Breast epithelium (tissue), 4 donors: Measurements from ENCODE around the gene FOXK1. TPM values are rescaled to one million over a fixed set of nuclear protein-coding genes. Genes with fewer than 3 reads are reported as not detected.
A peak's percentile ranks its signal among the peaks of the same experiment; 100 is the strongest.

ENCODE experiments used
- DNase-seq, 2 donors: peaks; one replicate each; pipeline ENCODE4 v3.0.0-alpha.2; 2019; ENCODE audit warnings: low spot score in 2 of 2
- H3K27ac ChIP-seq, 2 donors: fragments of 200-600 bp; sonication (generic) in 1 of 2; one replicate each; pipeline ENCODE4 v1.5.1; 2016 to 2019; ENCODE audit warnings: mild to moderate bottlenecking in 1 of 2
- H3K27me3 ChIP-seq, 2 donors: fragments of 200-600 bp; sonication (generic) in 1 of 2; one replicate each; pipeline versions ENCODE4 v1.5.1 to v1.6.0; 2017 to 2019; ENCODE audit warnings: control low read depth in 1 of 2, mild to moderate bottlenecking in 1 of 2
- H3K36me3 ChIP-seq: fragments of 200-600 bp; one replicate; pipeline ENCODE4 v1.5.1; 2019
- H3K4me1 ChIP-seq, 2 donors: fragments of 200-600 bp; sonication (generic); one replicate each; pipeline ENCODE4 v1.5.1; 2016 to 2019; ENCODE audit warnings: control low read depth in 1 of 2
- H3K4me3 ChIP-seq, 3 donors: fragments of 200-600 bp; sonication (generic); 1 replicate in 2 of 3; 2 replicates in 1 of 3; pipeline ENCODE4 v1.5.1; 2016 to 2019; ENCODE audit warnings: mild to moderate bottlenecking in 3 of 3, moderate library complexity in 2 of 3
- H3K9me3 ChIP-seq, 2 donors: fragments of 200-600 bp; sonication (generic) in 1 of 2; one replicate each; pipeline ENCODE4 v1.5.1; 2016 to 2019; ENCODE audit warnings: control low read depth in 1 of 2
- POLR2A ChIP-seq: fragments of 450-650 bp; IDR thresholded peaks from one replicate; pipeline ENCODE4 v1.6.1; 2016; ENCODE audit warnings: antibody characterized with exemption, mild to moderate bottlenecking, moderate library complexity
- POLR2AphosphoS5 ChIP-seq, 3 donors: sonication (generic); formaldehyde crosslinking; IDR thresholded peaks; one replicate each; pipeline ENCODE4 v1.6.1; 2017; ENCODE audit warnings: antibody characterized with exemption in 3 of 3
- intact Hi-C: fragments of 100-400 bp; cut with DNase I; formaldehyde crosslinking; loops from one replicate; pipeline ENCODE4 v1.15.1; 2023; ENCODE audit warnings: low total_unique reads
- total RNA-seq, 3 donors: library from RNA; depleted of rRNA; stranded (reverse); fragments of >200 nt; gene quantifications; one replicate each; pipeline ENCODE4 v1.1.0, GENCODE V29; 2016
- TF ChIP-seq, protein P1 (sequence below), 3 donors: fragments of 450-650 bp; IDR thresholded peaks; one replicate each; pipeline ENCODE4 v1.5.1; 2016 to 2017; ENCODE audit warnings: antibody characterized with exemption in 3 of 3, mild to moderate bottlenecking in 3 of 3, moderate library complexity in 3 of 3

FOXK1 gene
- total RNA-seq, 3 donors from 2014 or later = 11.7 to 16.5 (median 15.7) TPM

DNA sequence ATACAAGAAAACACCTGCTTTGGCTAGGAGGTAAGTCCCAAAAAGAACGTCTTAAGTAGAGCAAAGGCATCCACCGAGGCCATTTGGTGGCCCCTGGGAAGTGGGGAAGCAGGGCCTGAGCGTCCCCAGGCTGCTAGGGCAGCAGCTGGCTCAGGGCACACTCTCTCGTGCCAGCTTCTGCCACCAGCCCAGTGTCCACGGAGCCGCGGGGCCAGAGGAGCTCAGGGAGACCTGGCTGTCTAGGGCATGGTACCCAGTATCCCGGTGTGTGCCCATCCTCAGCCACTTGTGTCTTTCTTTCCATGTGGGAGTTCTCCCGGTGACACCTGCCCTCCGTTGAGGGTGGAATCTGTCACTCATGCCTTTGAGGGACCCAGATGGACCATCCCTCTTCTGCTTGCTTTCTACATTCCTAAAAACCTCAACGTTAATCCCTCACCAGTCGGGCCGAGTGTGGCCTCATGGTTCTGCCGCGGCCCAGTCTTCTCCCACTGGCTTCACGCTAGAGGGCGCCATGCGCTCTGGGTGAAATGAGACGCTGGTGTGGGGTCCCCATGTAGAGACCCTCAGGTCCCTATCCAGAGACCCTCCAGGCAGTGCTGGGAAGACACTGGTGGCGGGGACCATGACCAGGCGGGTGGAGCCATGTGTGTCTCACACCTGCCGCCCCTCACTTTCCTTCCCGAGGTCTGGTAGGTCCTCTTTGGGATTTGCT, 83.8 kb downstream of the FOXK1 start:
- H3K4me1 ChIP-seq = no peaks in the 10 kb centered on the region

DNA sequence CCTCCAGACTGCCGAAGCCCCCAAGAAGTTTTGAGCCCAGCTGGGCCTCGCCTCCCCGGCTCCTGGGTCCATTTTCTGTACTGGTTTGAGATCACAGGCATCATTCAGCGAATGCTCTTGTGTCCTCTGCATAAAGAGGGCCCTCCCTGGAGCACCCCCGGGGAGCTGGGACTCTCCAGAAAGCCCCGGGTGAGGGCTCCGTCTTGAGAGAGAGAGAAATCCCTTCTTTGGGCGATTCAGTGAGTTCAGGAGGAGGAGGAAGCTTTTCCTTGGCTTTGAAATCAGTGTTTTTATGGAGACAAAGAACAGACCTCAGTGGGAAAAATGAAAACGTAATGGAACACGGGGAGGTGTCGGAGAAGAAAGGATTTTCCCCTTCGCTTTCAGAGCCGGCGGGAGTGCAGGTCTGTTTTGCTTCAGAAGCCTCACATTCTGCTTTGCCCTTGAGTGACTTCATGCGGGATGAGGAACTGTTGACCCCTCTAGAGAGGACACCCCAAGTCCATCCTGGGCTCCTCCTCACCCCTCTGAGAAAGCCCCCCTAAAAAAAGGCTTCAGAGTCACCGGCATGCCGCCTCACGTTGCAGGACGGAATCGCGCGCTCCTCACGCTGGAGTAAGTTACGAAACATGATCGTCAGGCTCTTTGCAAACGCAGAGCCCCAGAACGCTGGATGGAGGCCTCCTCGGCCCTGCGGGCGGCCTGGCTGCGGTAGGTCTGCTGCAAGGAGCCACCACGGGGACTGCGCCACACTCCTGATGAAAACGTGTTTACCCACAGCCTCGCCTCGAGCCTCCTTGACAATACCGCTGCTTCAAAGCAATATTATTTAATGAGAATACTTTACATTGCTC, 84.8 kb downstream of the FOXK1 start:
- DNase-seq = no peak
- Histone ChIP-seq H3K4me1 (no peaks in the 10 kb centered on the region), H3K4me3 (no peak overlapping the region), H3K36me3 (no peaks in the 10 kb centered on the region), H3K27me3 (no peaks in the 10 kb centered on the region), H3K9me3 (no peaks in the 10 kb centered on the region), H3K27ac (peak overlapping the region in 1 of 2 donors; percentile 69)
- TF ChIP-seq POLR2A (no peak), POLR2AphosphoS5 (IDR thresholded peaks at IDR 0.05) (no peak)
- TF ChIP-seq, protein P1, sequence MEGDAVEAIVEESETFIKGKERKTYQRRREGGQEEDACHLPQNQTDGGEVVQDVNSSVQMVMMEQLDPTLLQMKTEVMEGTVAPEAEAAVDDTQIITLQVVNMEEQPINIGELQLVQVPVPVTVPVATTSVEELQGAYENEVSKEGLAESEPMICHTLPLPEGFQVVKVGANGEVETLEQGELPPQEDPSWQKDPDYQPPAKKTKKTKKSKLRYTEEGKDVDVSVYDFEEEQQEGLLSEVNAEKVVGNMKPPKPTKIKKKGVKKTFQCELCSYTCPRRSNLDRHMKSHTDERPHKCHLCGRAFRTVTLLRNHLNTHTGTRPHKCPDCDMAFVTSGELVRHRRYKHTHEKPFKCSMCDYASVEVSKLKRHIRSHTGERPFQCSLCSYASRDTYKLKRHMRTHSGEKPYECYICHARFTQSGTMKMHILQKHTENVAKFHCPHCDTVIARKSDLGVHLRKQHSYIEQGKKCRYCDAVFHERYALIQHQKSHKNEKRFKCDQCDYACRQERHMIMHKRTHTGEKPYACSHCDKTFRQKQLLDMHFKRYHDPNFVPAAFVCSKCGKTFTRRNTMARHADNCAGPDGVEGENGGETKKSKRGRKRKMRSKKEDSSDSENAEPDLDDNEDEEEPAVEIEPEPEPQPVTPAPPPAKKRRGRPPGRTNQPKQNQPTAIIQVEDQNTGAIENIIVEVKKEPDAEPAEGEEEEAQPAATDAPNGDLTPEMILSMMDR (IDR thresholded peaks at IDR 0.05) = no peak
- intact Hi-C loops = no loop called here

More for the DNA sequence above, 83.8 kb downstream of the FOXK1 start:
- H3K27me3 ChIP-seq = no peaks in the 10 kb centered on the region
- peak overlapping the region; percentile 48 to 69 for H3K27ac ChIP-seq
- H3K9me3 ChIP-seq = no peaks in the 10 kb centered on the region
- H3K36me3 ChIP-seq = no peaks in the 10 kb centered on the region
- TF ChIP-seq POLR2A (no peak), POLR2AphosphoS5 (IDR thresholded peaks at IDR 0.05) (no peak)
- TF ChIP-seq, protein P1 (IDR thresholded peaks at IDR 0.05) = no peak
- no peak overlapping the region for H3K4me3 ChIP-seq
- no peak for DNase-seq
- intact Hi-C loops = no loop called here

DNA sequence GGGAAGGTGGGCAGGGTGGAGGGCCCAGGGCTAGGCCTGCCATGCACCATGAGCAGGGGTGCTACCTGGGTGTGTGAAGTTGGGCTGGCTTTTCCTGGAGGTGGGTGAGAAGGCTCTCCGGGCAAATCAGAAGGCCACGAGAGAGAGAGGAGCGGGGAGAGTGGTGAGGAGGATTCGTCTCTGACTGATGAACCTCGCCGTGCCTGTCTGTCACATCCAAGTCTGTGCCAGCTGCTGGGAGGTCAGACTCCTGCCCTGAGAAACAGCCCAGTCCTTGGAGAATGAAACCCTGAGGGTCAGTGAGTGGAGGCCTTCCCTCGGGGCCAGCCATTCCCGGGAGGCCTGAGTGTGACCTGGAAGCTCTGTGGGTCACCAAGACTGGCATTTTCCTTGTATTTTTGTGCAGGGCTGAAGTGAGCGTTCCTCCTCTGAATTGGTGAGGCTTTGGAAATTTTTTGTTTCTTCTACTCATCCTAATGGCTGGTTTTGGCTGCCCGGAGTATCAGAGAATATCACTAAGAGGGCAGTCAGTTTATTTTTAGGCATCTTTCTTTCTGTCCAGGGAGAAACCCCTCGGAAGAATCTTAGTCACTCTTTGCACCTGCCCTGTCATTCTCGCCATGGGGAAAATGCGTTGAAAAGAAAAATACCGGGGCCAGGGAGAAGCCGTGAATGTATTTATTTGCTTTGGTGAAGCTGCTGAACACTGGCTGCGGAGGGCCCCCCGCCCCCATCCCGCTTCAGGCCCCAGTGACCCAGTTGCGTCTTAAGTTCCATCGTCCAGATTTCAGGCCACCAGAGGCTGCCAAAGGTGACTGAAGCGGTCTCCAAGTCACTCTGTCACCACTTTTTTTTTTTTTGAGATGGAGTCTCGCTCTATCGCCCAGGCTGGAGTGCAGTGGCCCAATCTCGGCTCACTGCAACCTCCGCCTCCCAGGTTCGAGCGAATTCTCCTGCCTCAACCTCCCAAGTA, 86.8 kb downstream of the FOXK1 start:
- no peaks in the 10 kb centered on the region for H3K4me1 ChIP-seq

GRCh38 chr7:4769761-4770160, 87.7 kb downstream of the FOXK1 start:
- DNase-seq = no peak
- no peak overlapping the region for H3K27ac ChIP-seq
- H3K27me3 ChIP-seq = no peaks in the 10 kb centered on the region
- no peak overlapping the region for H3K4me3 ChIP-seq
- no peaks in the 10 kb centered on the region for H3K4me1 ChIP-seq
- intact Hi-C loops = no loop called here
- no peaks in the 10 kb centered on the region for H3K9me3 ChIP-seq
- TF ChIP-seq POLR2AphosphoS5 (IDR thresholded peaks at IDR 0.05) (no peak), POLR2A (no peak)
- no peaks in the 10 kb centered on the region for H3K36me3 ChIP-seq

More for the DNA sequence above, 86.8 kb downstream of the FOXK1 start:
- Histone ChIP-seq H3K27ac (no peak overlapping the region), H3K36me3 (no peaks in the 10 kb centered on the region), H3K9me3 (no peaks in the 10 kb centered on the region), H3K27me3 (no peaks in the 10 kb centered on the region), H3K4me3 (no peak overlapping the region)
- DNase-seq = no peak
- intact Hi-C loops = no loop called here
- TF ChIP-seq, protein P1 (IDR thresholded peaks at IDR 0.05) = no peak
- TF ChIP-seq POLR2AphosphoS5 (IDR thresholded peaks at IDR 0.05) (no peak), POLR2A (no peak)

- H3K27me3 ChIP-seq = no peaks in the 10 kb centered on the region
- DNase-seq = no peak
- H3K36me3 ChIP-seq = no peaks in the 10 kb centered on the region
- no peaks in the 10 kb centered on the region for H3K9me3 ChIP-seq
- no peaks in the 10 kb centered on the region for H3K4me1 ChIP-seq
- TF ChIP-seq, protein P1 (IDR thresholded peaks at IDR 0.05) = no peak
- TF ChIP-seq POLR2A = no peak
- TF ChIP-seq POLR2AphosphoS5 (IDR thresholded peaks at IDR 0.05) = no peak
- H3K27ac ChIP-seq = no peak overlapping the region
- intact Hi-C loops = no loop called here
- no peak overlapping the region for H3K4me3 ChIP-seq
Measured at GRCh38 chr7:4770886-4771285, 88.8 kb downstream of the FOXK1 start.
